Vein endothelial cell (primary cell): ENCODE measurements around the gene NFATC1. TPM values are rescaled to one million over a fixed set of nuclear protein-coding genes. Genes with fewer than 3 reads are reported as not detected.

Experiments used
- small RNA-seq: library from RNA; depleted of rRNA; stranded (forward); fragments of <200 nt; gene quantifications from one replicate; pipeline ENCODE3, GENCODE V24; 2012
- total RNA-seq: library from RNA; depleted of rRNA; stranded (reverse); fragments of >200 nt; gene quantifications from 2 replicates; pipeline ENCODE4 v1.2.3, GENCODE V29; 2012

NFATC1 gene
- total RNA-seq = 9.8 and 10.2 TPM in 2 replicates

DNA sequence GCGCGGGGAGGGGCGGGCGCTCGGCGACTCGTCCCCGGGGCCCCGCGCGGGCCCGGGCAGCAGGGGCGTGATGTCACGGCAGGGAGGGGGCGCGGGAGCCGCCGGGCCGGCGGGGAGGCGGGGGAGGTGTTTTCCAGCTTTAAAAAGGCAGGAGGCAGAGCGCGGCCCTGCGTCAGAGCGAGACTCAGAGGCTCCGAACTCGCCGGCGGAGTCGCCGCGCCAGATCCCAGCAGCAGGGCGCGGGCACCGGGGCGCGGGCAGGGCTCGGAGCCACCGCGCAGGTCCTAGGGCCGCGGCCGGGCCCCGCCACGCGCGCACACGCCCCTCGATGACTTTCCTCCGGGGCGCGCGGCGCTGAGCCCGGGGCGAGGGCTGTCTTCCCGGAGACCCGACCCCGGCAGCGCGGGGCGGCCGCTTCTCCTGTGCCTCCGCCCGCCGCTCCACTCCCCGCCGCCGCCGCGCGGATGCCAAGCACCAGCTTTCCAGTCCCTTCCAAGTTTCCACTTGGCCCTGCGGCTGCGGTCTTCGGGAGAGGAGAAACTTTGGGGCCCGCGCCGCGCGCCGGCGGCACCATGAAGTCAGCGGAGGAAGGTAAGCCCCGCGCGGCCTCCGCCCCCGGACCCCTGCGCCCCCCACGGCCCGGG, at the start of gene NFATC1:
NFATC1 (plus strand) TSS at position 170 of the 644 bp plus-strand sequence; CDS start at position 465, 295 bp downstream.

Small RNAs within 50 kb of the gene (small RNA-seq; reads per million reads assigned to genes)
- not detected for gene AC018445.2
